ENCODE results near the gene TAF7.

Gene TAF7

GRCh38 chr5:141356950-141357349, 36.4 kb upstream of the TAF7 start:
- Histone ChIP-seq H3K27me3 (replicated peaks; ENCODE audit: insufficient read depth, low read length) (no peaks in the 10 kb centered on the region), H3K4me2 (ENCODE audit: low read depth, low read length) (no peak overlapping the region), H3K79me2 (ENCODE audit: low read length) (no peaks in the 10 kb centered on the region), H3K9me2 (replicated peaks; ENCODE audit: insufficient read depth, low read length) (no peaks in the 10 kb centered on the region), H3K4me3 (ENCODE audit: low read length) (no peak overlapping the region), H3F3A (ENCODE audit: insufficient read depth, low read length) (no peaks in the 10 kb centered on the region), H3K4me1 (ENCODE audit: low read length) (no peaks in the 10 kb centered on the region), H4K20me1 (ENCODE audit: insufficient read depth, low read length) (no peaks in the 10 kb centered on the region), H3K9ac (ENCODE audit: low read length) (no peak overlapping the region), H2AFZ (ENCODE audit: low read length) (no peak overlapping the region), H3K36me3 (replicated peaks; ENCODE audit: insufficient read depth, low read length) (no peaks in the 10 kb centered on the region), H3K27ac (ENCODE audit: low read length) (no peak overlapping the region), H3K9me3 (replicated peaks; ENCODE audit: insufficient read depth, low read length) (no peaks in the 10 kb centered on the region)
- no peak for TF ChIP-seq CTCF (IDR thresholded peaks at IDR 0.05; ENCODE audit: low read length)
- TF ChIP-seq EZH2phosphoT487 (IDR thresholded peaks at IDR 0.05; ENCODE audit: low read length): no peak
- TF ChIP-seq EZH2 (optimal IDR thresholded peaks at IDR 0.05; ENCODE audit: low read depth, low read length): no peak
- no peak for DNase-seq

- H3K9me3 ChIP-seq (replicated peaks; ENCODE audit: insufficient read depth, low read length): no peaks in the 10 kb centered on the region
- no peak overlapping the region for H2AFZ ChIP-seq (ENCODE audit: low read length)
- no peaks in the 10 kb centered on the region for H3F3A ChIP-seq (ENCODE audit: insufficient read depth, low read length)
- H3K27ac ChIP-seq (ENCODE audit: low read length): no peak overlapping the region
- H3K4me1 ChIP-seq (ENCODE audit: low read length): no peaks in the 10 kb centered on the region
- no peak overlapping the region for H3K4me3 ChIP-seq (ENCODE audit: low read length)
- H3K9me2 ChIP-seq (replicated peaks; ENCODE audit: insufficient read depth, low read length): no peaks in the 10 kb centered on the region
- no peak for DNase-seq
- H3K4me2 ChIP-seq (ENCODE audit: low read depth, low read length): no peak overlapping the region
- H3K79me2 ChIP-seq (ENCODE audit: low read length): no peaks in the 10 kb centered on the region
- no peak overlapping the region for H3K9ac ChIP-seq (ENCODE audit: low read length)
- no peaks in the 10 kb centered on the region for H3K27me3 ChIP-seq (replicated peaks; ENCODE audit: insufficient read depth, low read length)
- H3K36me3 ChIP-seq (replicated peaks; ENCODE audit: insufficient read depth, low read length): no peaks in the 10 kb centered on the region
- no peaks in the 10 kb centered on the region for H4K20me1 ChIP-seq (ENCODE audit: insufficient read depth, low read length)
- TF ChIP-seq EZH2phosphoT487 (IDR thresholded peaks at IDR 0.05; ENCODE audit: low read length): no peak
- TF ChIP-seq EZH2 (optimal IDR thresholded peaks at IDR 0.05; ENCODE audit: low read depth, low read length): no peak
- no peak for TF ChIP-seq CTCF (IDR thresholded peaks at IDR 0.05; ENCODE audit: low read length)
Measured at GRCh38 chr5:141356133-141356532, 35.5 kb upstream of the TAF7 start.

GRCh38 chr5:141355641-141356040, 35.1 kb upstream of the TAF7 start:
- H3K9ac ChIP-seq (ENCODE audit: low read length): no peak overlapping the region
- H3K36me3 ChIP-seq (replicated peaks; ENCODE audit: insufficient read depth, low read length): no peaks in the 10 kb centered on the region
- H3K4me3 ChIP-seq (ENCODE audit: low read length): no peak overlapping the region
- H3K27me3 ChIP-seq (replicated peaks; ENCODE audit: insufficient read depth, low read length): 0 out of 2 replicates have a peak, but pooled peaks cover 3% of the 10 kb centered on the region
- no peaks in the 10 kb centered on the region for H3K4me1 ChIP-seq (ENCODE audit: low read length)
- H4K20me1 ChIP-seq (ENCODE audit: insufficient read depth, low read length): no peaks in the 10 kb centered on the region
- DNase-seq: no peak
- H3F3A ChIP-seq (ENCODE audit: insufficient read depth, low read length): no peaks in the 10 kb centered on the region
- no peak for TF ChIP-seq EZH2 (optimal IDR thresholded peaks at IDR 0.05; ENCODE audit: low read depth, low read length)
- TF ChIP-seq CTCF (IDR thresholded peaks at IDR 0.05; ENCODE audit: low read length): no peak
- TF ChIP-seq EZH2phosphoT487 (IDR thresholded peaks at IDR 0.05; ENCODE audit: low read length): no peak
- no peaks in the 10 kb centered on the region for H3K79me2 ChIP-seq (ENCODE audit: low read length)
- H3K9me3 ChIP-seq (replicated peaks; ENCODE audit: insufficient read depth, low read length): no peaks in the 10 kb centered on the region
- H3K4me2 ChIP-seq (ENCODE audit: low read depth, low read length): no peak overlapping the region
- H2AFZ ChIP-seq (ENCODE audit: low read length): no peak overlapping the region
- H3K27ac ChIP-seq (ENCODE audit: low read length): no peak overlapping the region
- no peaks in the 10 kb centered on the region for H3K9me2 ChIP-seq (replicated peaks; ENCODE audit: insufficient read depth, low read length)

Data from MM.1S (cell line).